ENCODE results near the gene EYS. TPM values are rescaled to one million over a fixed set of nuclear protein-coding genes. Genes with fewer than 3 reads are reported as not detected.

The EYS gene
- polyA plus RNA-seq, 1 of the 3 experiments (the other 2 are of a cell fraction), result 0.05 TPM

GRCh38 chr6:64602993-64603392 is 1104.0 kb downstream of the EYS start:
- H4K20me1 ChIP-seq (ENCODE audit: insufficient read depth), result no peaks in the 10 kb centered on the region
- H3K9me3 ChIP-seq, result no peaks in the 10 kb centered on the region
- no peak overlapping the region for H2AFZ ChIP-seq (ENCODE audit: low read depth)
- H3K27me3 ChIP-seq (ENCODE audit: insufficient read depth), result no peaks in the 10 kb centered on the region
- no peak overlapping the region for H3K27ac ChIP-seq (ENCODE audit: low read depth in 2 of 2, low read length in 1 of 2)
- H3K9me2 ChIP-seq, result no peaks in the 10 kb centered on the region
- H3K4me1 ChIP-seq (ENCODE audit: control insufficient read depth in 1 of 2, insufficient read depth in 2 of 2, low read depth in 1 of 2, low read length in 1 of 2), result no peaks in the 10 kb centered on the region
- H3K36me3 ChIP-seq (replicated peaks in 1 of 2; ENCODE audit: control insufficient read depth in 1 of 2, insufficient read depth in 2 of 2, low read length in 1 of 2), result no peaks in the 10 kb centered on the region
- H3K4me2 ChIP-seq, result no peak overlapping the region
- no peak for DNase-seq
- no peaks in the 10 kb centered on the region for H3K79me2 ChIP-seq (ENCODE audit: insufficient read depth)
- WGBS (ENCODE audit: low lambda C conversion rate), result 37% methylated on average over 1 of the region's 1 CpG
- CTCF ChIA-PET, result no interaction called here
- TF ChIP-seq FOXJ3 (CRISPR knock-in tag; IDR thresholded peaks at IDR 0.05) (no peak), EZH2phosphoT487 (IDR thresholded peaks at IDR 0.05; ENCODE audit: borderline replicate concordance, low read depth) (no peak), GATA2 (CRISPR knock-in tag; IDR thresholded peaks at IDR 0.05) (no peak), FOSL2 (IDR thresholded peaks at IDR 0.05; ENCODE audit: borderline replicate concordance, low read depth) (no peak)
- H3K4me3 ChIP-seq (ENCODE audit: low read depth in 2 of 2, low read length in 1 of 2), result no peak overlapping the region
- POLR2A ChIA-PET, result no interaction called here
- no peaks in the 10 kb centered on the region for H3F3A ChIP-seq (replicated peaks; ENCODE audit: insufficient read depth)
- no peak overlapping the region for H3K9ac ChIP-seq

- Histone ChIP-seq H3K36me3 (replicated peaks in 1 of 2; ENCODE audit: control insufficient read depth in 1 of 2, insufficient read depth in 2 of 2, low read length in 1 of 2) (no peaks in the 10 kb centered on the region), H3K9me2 (0 out of 2 replicates have a peak, but pooled peaks cover 1% of the 10 kb centered on the region), H3F3A (replicated peaks; ENCODE audit: insufficient read depth) (no peaks in the 10 kb centered on the region), H3K79me2 (ENCODE audit: insufficient read depth) (no peaks in the 10 kb centered on the region), H3K4me2 (no peak overlapping the region), H2AFZ (ENCODE audit: low read depth) (no peak overlapping the region), H4K20me1 (ENCODE audit: insufficient read depth) (no peaks in the 10 kb centered on the region), H3K9me3 (no peaks in the 10 kb centered on the region), H3K27me3 (ENCODE audit: insufficient read depth) (no peaks in the 10 kb centered on the region), H3K4me1 (ENCODE audit: control insufficient read depth in 1 of 2, insufficient read depth in 2 of 2, low read depth in 1 of 2, low read length in 1 of 2) (no peaks in the 10 kb centered on the region), H3K9ac (no peak overlapping the region), H3K27ac (ENCODE audit: low read depth in 2 of 2, low read length in 1 of 2) (no peak overlapping the region), H3K4me3 (ENCODE audit: low read depth in 2 of 2, low read length in 1 of 2) (no peak overlapping the region)
- TF ChIP-seq SMC3 (IDR thresholded peaks at IDR 0.05; ENCODE audit: low read depth, low read length), result no peak
- TF ChIP-seq PBX3 (IDR thresholded peaks at IDR 0.05), result no peak
- no peak for TF ChIP-seq CHD2 (IDR thresholded peaks at IDR 0.05; ENCODE audit: low read length, partially characterized antibody)
- no peak for TF ChIP-seq ELF1 (IDR thresholded peaks at IDR 0.05)
- TF ChIP-seq RXRA (IDR thresholded peaks at IDR 0.05; ENCODE audit: borderline replicate concordance, low read depth), result no peak
- TF ChIP-seq MXI1 (IDR thresholded peaks at IDR 0.05; ENCODE audit: low read depth, low read length), result no peak
- no peak for TF ChIP-seq EP300 (IDR thresholded peaks at IDR 0.05; ENCODE audit: borderline replicate concordance in 1 of 2, low read depth in 1 of 2, low read length in 1 of 2)
- no peak for TF ChIP-seq MAX (IDR thresholded peaks at IDR 0.05; ENCODE audit: low read depth)
- no peak for TF ChIP-seq POLR2AphosphoS5 (IDR thresholded peaks at IDR 0.05; ENCODE audit: low read depth, low read length)
- TF ChIP-seq GATA2 (CRISPR knock-in tag; IDR thresholded peaks at IDR 0.05), result no peak
- TF ChIP-seq RFX5 (IDR thresholded peaks at IDR 0.05; ENCODE audit: low read length), result no peak
- TF ChIP-seq FOSL2 (IDR thresholded peaks at IDR 0.05; ENCODE audit: borderline replicate concordance, low read depth), result no peak
- no peak for TF ChIP-seq FOXM1 (IDR thresholded peaks at IDR 0.05; ENCODE audit: low read depth)
- no peak for TF ChIP-seq USF2 (IDR thresholded peaks at IDR 0.05; ENCODE audit: borderline replicate concordance, low read depth, low read length)
- no peak for TF ChIP-seq TEAD4 (IDR thresholded peaks at IDR 0.05; ENCODE audit: borderline replicate concordance, insufficient read depth)
- no peak for TF ChIP-seq ZBTB33 (IDR thresholded peaks at IDR 0.05; ENCODE audit: borderline replicate concordance, low read depth)
- TF ChIP-seq NFIC (IDR thresholded peaks at IDR 0.05; ENCODE audit: borderline replicate concordance), result no peak
- TF ChIP-seq MEF2A (IDR thresholded peaks at IDR 0.05; ENCODE audit: borderline replicate concordance, low read depth), result no peak
- TF ChIP-seq TCF12 (IDR thresholded peaks at IDR 0.05), result no peak
- TF ChIP-seq RCOR1 (IDR thresholded peaks at IDR 0.05; ENCODE audit: low read length), result no peak
- POLR2A ChIA-PET, result no interaction called here
- 66% methylated on average over 6 of the region's 6 CpGs for whole genome bisulfite sequencing (ENCODE audit: low lambda C conversion rate)
- CTCF ChIA-PET, result interaction anchor here (0.7 kb wide), 1 partner anchor 22 kb away, joined by 3 read pairs; no protein-coding TSS in a partner anchor
- DNase-seq, result no peak
Observed at GRCh38 chr6:64591676-64592036, 1115.4 kb downstream of the EYS start.

Data from SK-N-SH (cell line).